Breast epithelium (tissue), 4 donors: ENCODE data around the gene KDM4C. TPM values are rescaled to one million over a fixed set of nuclear protein-coding genes. Genes with fewer than 3 reads are reported as not detected.

Experiments used
- DNase-seq, 2 donors: peaks; one replicate each; pipeline ENCODE4 v3.0.0-alpha.2; 2019; ENCODE audit warnings: low spot score in 2 of 2
- H3K27ac ChIP-seq, 2 donors: fragments of 200-600 bp; sonication (generic) in 1 of 2; one replicate each; pipeline ENCODE4 v1.5.1; 2016 to 2019; ENCODE audit warnings: mild to moderate bottlenecking in 1 of 2
- H3K27me3 ChIP-seq, 2 donors: fragments of 200-600 bp; sonication (generic) in 1 of 2; one replicate each; pipeline versions ENCODE4 v1.5.1 to v1.6.0; 2017 to 2019; ENCODE audit warnings: control low read depth in 1 of 2, mild to moderate bottlenecking in 1 of 2
- H3K36me3 ChIP-seq: fragments of 200-600 bp; one replicate; pipeline ENCODE4 v1.5.1; 2019
- H3K4me1 ChIP-seq, 2 donors: fragments of 200-600 bp; sonication (generic); one replicate each; pipeline ENCODE4 v1.5.1; 2016 to 2019; ENCODE audit warnings: control low read depth in 1 of 2
- H3K4me3 ChIP-seq, 3 donors: fragments of 200-600 bp; sonication (generic); 1 replicate in 2 of 3; 2 replicates in 1 of 3; pipeline ENCODE4 v1.5.1; 2016 to 2019; ENCODE audit warnings: mild to moderate bottlenecking in 3 of 3, moderate library complexity in 2 of 3
- H3K9me3 ChIP-seq, 2 donors: fragments of 200-600 bp; sonication (generic) in 1 of 2; one replicate each; pipeline ENCODE4 v1.5.1; 2016 to 2019; ENCODE audit warnings: control low read depth in 1 of 2
- CTCF ChIP-seq, 3 donors: fragments of 450-650 bp; IDR thresholded peaks; one replicate each; pipeline ENCODE4 v1.5.1; 2016 to 2017; ENCODE audit warnings: antibody characterized with exemption in 3 of 3, mild to moderate bottlenecking in 3 of 3, moderate library complexity in 3 of 3
- POLR2A ChIP-seq: fragments of 450-650 bp; IDR thresholded peaks from one replicate; pipeline ENCODE4 v1.6.1; 2016; ENCODE audit warnings: antibody characterized with exemption, mild to moderate bottlenecking, moderate library complexity
- POLR2AphosphoS5 ChIP-seq, 3 donors: sonication (generic); formaldehyde crosslinking; IDR thresholded peaks; one replicate each; pipeline ENCODE4 v1.6.1; 2017; ENCODE audit warnings: antibody characterized with exemption in 3 of 3
- intact Hi-C: fragments of 100-400 bp; cut with DNase I; formaldehyde crosslinking; loops from one replicate; pipeline ENCODE4 v1.15.1; 2023; ENCODE audit warnings: low total_unique reads
- total RNA-seq, 3 donors: library from RNA; depleted of rRNA; stranded (reverse); fragments of >200 nt; gene quantifications; one replicate each; pipeline ENCODE4 v1.1.0, GENCODE V29; 2016

The KDM4C gene
- total RNA-seq, 3 donors from 2014 or later: 37.8 to 80.9 (median 60.0) TPM

- no peak overlapping the region for H3K4me3 ChIP-seq
- H3K4me1 ChIP-seq: no peaks in the 10 kb centered on the region
- TF ChIP-seq POLR2A (no peak), CTCF (IDR thresholded peaks at IDR 0.05) (no peak), POLR2AphosphoS5 (IDR thresholded peaks at IDR 0.05) (no peak)
- intact Hi-C loops: loop anchor here (5.0 kb wide), 1 partner anchor 587 kb away; no protein-coding TSS in a partner anchor
- no peaks in the 10 kb centered on the region for H3K9me3 ChIP-seq
- no peaks in the 10 kb centered on the region for H3K27me3 ChIP-seq
- no peaks in the 10 kb centered on the region for H3K36me3 ChIP-seq
- H3K27ac ChIP-seq: no peak overlapping the region
- no peak for DNase-seq
These were observed 412.1 kb downstream of the KDM4C start for GRCh38 chr9:7169717-7170389.

GRCh38 chr9:7171396-7172153 lies 413.8 kb downstream of the KDM4C start:
- Histone ChIP-seq H3K36me3 (no peaks in the 10 kb centered on the region), H3K27ac (no peak overlapping the region), H3K9me3 (no peaks in the 10 kb centered on the region), H3K27me3 (no peaks in the 10 kb centered on the region), H3K4me1 (no peaks in the 10 kb centered on the region), H3K4me3 (no peak overlapping the region)
- no peak for TF ChIP-seq POLR2A
- intact Hi-C loops: loop anchor here (5.0 kb wide), 1 partner anchor 586 kb away; no protein-coding TSS in a partner anchor
- DNase-seq: no peak

GRCh38 chr9:7172154-7173115 lies 414.7 kb downstream of the KDM4C start:
- Histone ChIP-seq H3K27me3 (no peaks in the 10 kb centered on the region), H3K9me3 (no peaks in the 10 kb centered on the region), H3K36me3 (no peaks in the 10 kb centered on the region), H3K4me1 (no peaks in the 10 kb centered on the region), H3K4me3 (no peak overlapping the region), H3K27ac (no peak overlapping the region)
- TF ChIP-seq POLR2AphosphoS5 (IDR thresholded peaks at IDR 0.05) (no peak), POLR2A (no peak), CTCF (IDR thresholded peaks at IDR 0.05) (no peak)
- no peak for DNase-seq
- intact Hi-C loops: loop anchor here (5.0 kb wide), 1 partner anchor 585 kb away; no protein-coding TSS in a partner anchor

- Histone ChIP-seq H3K4me3 (no peak overlapping the region), H3K27ac (no peak overlapping the region), H3K9me3 (no peaks in the 10 kb centered on the region), H3K4me1 (no peaks in the 10 kb centered on the region), H3K36me3 (no peaks in the 10 kb centered on the region), H3K27me3 (no peaks in the 10 kb centered on the region)
- intact Hi-C loops: loop anchor here (5.0 kb wide), 1 partner anchor 584 kb away; no protein-coding TSS in a partner anchor
- no peak for DNase-seq
- TF ChIP-seq POLR2A (no peak), POLR2AphosphoS5 (IDR thresholded peaks at IDR 0.05) (no peak), CTCF (IDR thresholded peaks at IDR 0.05) (no peak)
These were observed 415.4 kb downstream of the KDM4C start for GRCh38 chr9:7173139-7173538.

- no peaks in the 10 kb centered on the region for H3K36me3 ChIP-seq
These were observed 416.5 kb downstream of the KDM4C start for GRCh38 chr9:7174301-7174700.

More at GRCh38 chr9:7174301-7174700, 416.5 kb downstream of the KDM4C start:
- no peaks in the 10 kb centered on the region for H3K4me1 ChIP-seq
- H3K27ac ChIP-seq: no peak overlapping the region
- H3K4me3 ChIP-seq: no peak overlapping the region
- H3K27me3 ChIP-seq: no peaks in the 10 kb centered on the region
- intact Hi-C loops: loop anchor here (5.0 kb wide), 1 partner anchor 583 kb away; no protein-coding TSS in a partner anchor
- H3K9me3 ChIP-seq: no peaks in the 10 kb centered on the region
- no peak for DNase-seq
- no peak for TF ChIP-seq POLR2A
- no peak for TF ChIP-seq POLR2AphosphoS5 (IDR thresholded peaks at IDR 0.05)
- TF ChIP-seq CTCF (IDR thresholded peaks at IDR 0.05): no peak
